Neural progenitor cell (in vitro differentiated cells): Measurements from ENCODE around the gene LRBA. TPM values are rescaled to one million over a fixed set of nuclear protein-coding genes. Genes with fewer than 3 reads are reported as not detected.

Experiments
- DNase-seq: peaks from one replicate; pipeline ENCODE4 v3.0.0-alpha.2; 2016; ENCODE audit warnings: low spot score
- H2AFZ ChIP-seq: fragments of 200-600 bp; sonication (generic); replicated peaks from 2 replicates; pipeline ENCODE4 v1.6.1; 2016; ENCODE audit warnings: antibody characterized with exemption
- H3F3A ChIP-seq: fragments of 200-600 bp; sonication (generic); 2 replicates; pipeline ENCODE4 v1.6.1; 2016; ENCODE audit warnings: antibody characterized with exemption, low read depth
- H3K27ac ChIP-seq: fragments of 200-600 bp; sonication (generic); 2 replicates; pipeline ENCODE4 v1.5.1; 2016; ENCODE audit warnings: mild to moderate bottlenecking
- H3K27me3 ChIP-seq: fragments of 200-600 bp; sonication (generic); 2 replicates; pipeline ENCODE4 v1.6.1; 2016; ENCODE audit warnings: mild to moderate bottlenecking, moderate library complexity
- H3K36me3 ChIP-seq: fragments of 200-600 bp; sonication (generic); 2 replicates; pipeline ENCODE4 v1.5.1; 2016
- H3K4me1 ChIP-seq: fragments of 200-600 bp; sonication (generic); 2 replicates; pipeline ENCODE4 v1.6.1; 2016; ENCODE audit warnings: mixed run types
- H3K4me2 ChIP-seq: fragments of 200-600 bp; sonication (generic); 2 replicates; pipeline ENCODE4 v1.6.1; 2016
- H3K4me3 ChIP-seq: fragments of 200-600 bp; sonication (generic); 2 replicates; pipeline ENCODE4 v1.5.1; 2016
- H3K79me2 ChIP-seq: fragments of 200-600 bp; sonication (generic); 2 replicates; pipeline ENCODE4 v1.6.1; 2016; ENCODE audit warnings: low read depth
- H3K9ac ChIP-seq: fragments of 200-600 bp; sonication (generic); 2 replicates; pipeline ENCODE4 v1.6.1; 2016
- H3K9me3 ChIP-seq: fragments of 200-600 bp; sonication (generic); 2 replicates; pipeline ENCODE4 v1.5.1; 2016; ENCODE audit warnings: low read depth
- H4K20me1 ChIP-seq: fragments of 200-600 bp; sonication (generic); 2 replicates; pipeline ENCODE4 v1.6.1; 2016; ENCODE audit warnings: low read depth
- H3K27ac Mint-ChIP-seq: 3 replicates; pipeline ENCODE4 v1.8.0; 2021; ENCODE audit warnings: mixed read lengths
- H3K27me3 Mint-ChIP-seq: 2 replicates; pipeline ENCODE4 v1.8.0; 2022; ENCODE audit warnings: low read depth, mild to moderate bottlenecking, inconsistent platforms, moderate library complexity, mixed read lengths; ENCODE audit not compliant: insufficient read depth
- H3K36me3 Mint-ChIP-seq: 3 replicates; pipeline ENCODE4 v1.8.0; 2021; ENCODE audit warnings: mixed read lengths
- H3K4me1 Mint-ChIP-seq: 3 replicates; pipeline ENCODE4 v1.8.0; 2021; ENCODE audit warnings: mixed read lengths
- H3K4me3 Mint-ChIP-seq: 3 replicates; pipeline ENCODE4 v1.8.0; 2021; ENCODE audit warnings: mild to moderate bottlenecking, moderate library complexity, mixed read lengths
- H3K9me3 Mint-ChIP-seq: 3 replicates; pipeline ENCODE4 v1.8.0; 2020; ENCODE audit warnings: mixed read lengths
- CTCF ChIP-seq: fragments of 200-600 bp; sonication (generic); IDR thresholded peaks from 2 replicates; pipeline ENCODE4 v1.5.1; 2017; ENCODE audit warnings: antibody characterized with exemption, mild to moderate bottlenecking
- EZH2 ChIP-seq: fragments of 200-600 bp; sonication (generic); IDR thresholded peaks from 2 replicates; pipeline ENCODE4 v1.6.1; 2017; ENCODE audit warnings: antibody characterized with exemption, mild to moderate bottlenecking, moderate library complexity
- EZH2phosphoT487 ChIP-seq: fragments of 200-600 bp; sonication (generic); IDR thresholded peaks from 2 replicates; pipeline ENCODE4 v1.6.1; 2017; ENCODE audit warnings: antibody characterized with exemption
- total RNA-seq: library from RNA; depleted of rRNA; stranded (reverse); fragments of >200 nt; gene quantifications from 2 replicates; pipeline ENCODE4 v1.2.3, GENCODE V29; 2015; ENCODE audit warnings: low replicate concordance

Gene LRBA
- total RNA-seq, 1 donor from 2014 or later: 111 TPM

- Mint-ChIP-seq H3K36me3 (peaks cover 2% of the 10 kb centered on the region), H3K9me3 (peaks cover 11% of the 10 kb centered on the region), H3K4me3 (no peak overlapping the region), H3K27me3 (peaks cover 2% of the 10 kb centered on the region), H3K27ac (no peak overlapping the region), H3K4me1 (peaks cover 13% of the 10 kb centered on the region)
- Histone ChIP-seq H4K20me1 (no peaks in the 10 kb centered on the region), H3K9me3 (no peaks in the 10 kb centered on the region), H3F3A (no peaks in the 10 kb centered on the region), H2AFZ (no peak overlapping the region), H3K27ac (no peak overlapping the region), H3K79me2 (no peaks in the 10 kb centered on the region), H3K27me3 (no peaks in the 10 kb centered on the region), H3K4me1 (peaks cover 8% of the 10 kb centered on the region), H3K4me3 (no peak overlapping the region), H3K4me2 (no peak overlapping the region), H3K36me3 (no peaks in the 10 kb centered on the region), H3K9ac (no peak overlapping the region)
- no peak for DNase-seq
- no peak for TF ChIP-seq CTCF
- TF ChIP-seq EZH2: no peak
- no peak for TF ChIP-seq EZH2phosphoT487
Measured at GRCh38 chr4:150497612-150498011, 517.5 kb downstream of the LRBA start.

GRCh38 chr4:150495550-150495949 lies 519.5 kb downstream of the LRBA start:
- Mint-ChIP-seq H3K4me3 (no peak overlapping the region), H3K27ac (no peak overlapping the region), H3K4me1 (peaks cover 27% of the 10 kb centered on the region), H3K9me3 (no peaks in the 10 kb centered on the region), H3K27me3 (peaks cover 2% of the 10 kb centered on the region), H3K36me3 (no peaks in the 10 kb centered on the region)
- Histone ChIP-seq H3K36me3 (no peaks in the 10 kb centered on the region), H3K27me3 (no peaks in the 10 kb centered on the region), H3K4me1 (peaks cover 20% of the 10 kb centered on the region), H3K4me2 (no peak overlapping the region), H3K4me3 (no peak overlapping the region), H3K9ac (no peak overlapping the region), H3F3A (no peaks in the 10 kb centered on the region), H3K27ac (peak overlapping the region; percentile 54), H3K9me3 (no peaks in the 10 kb centered on the region), H4K20me1 (no peaks in the 10 kb centered on the region), H2AFZ (no peak overlapping the region), H3K79me2 (no peaks in the 10 kb centered on the region)
- DNase-seq: peak; percentile 2
- TF ChIP-seq EZH2 (no peak), EZH2phosphoT487 (no peak), CTCF (no peak)

GRCh38 chr4:150493851-150494250 lies 521.2 kb downstream of the LRBA start:
- peaks cover 20% of the 10 kb centered on the region for H3K4me1 ChIP-seq
- H3K79me2 ChIP-seq: no peaks in the 10 kb centered on the region
- H3K9ac ChIP-seq: no peak overlapping the region
- Mint-ChIP-seq H3K27ac (no peak overlapping the region), H3K27me3 (peaks cover 2% of the 10 kb centered on the region), H3K9me3 (no peaks in the 10 kb centered on the region), H3K4me1 (peaks cover 29% of the 10 kb centered on the region), H3K4me3 (no peak overlapping the region), H3K36me3 (no peaks in the 10 kb centered on the region)
- no peaks in the 10 kb centered on the region for H4K20me1 ChIP-seq
- no peak for DNase-seq
- peaks cover 10% of the 10 kb centered on the region for H3F3A ChIP-seq
- no peaks in the 10 kb centered on the region for H3K27me3 ChIP-seq
- H3K27ac ChIP-seq: no peak overlapping the region
- H3K4me3 ChIP-seq: no peak overlapping the region
- no peak for TF ChIP-seq EZH2phosphoT487
- TF ChIP-seq CTCF: no peak
- TF ChIP-seq EZH2: no peak
- no peak overlapping the region for H3K4me2 ChIP-seq
- H3K36me3 ChIP-seq: no peaks in the 10 kb centered on the region
- no peak overlapping the region for H2AFZ ChIP-seq
- H3K9me3 ChIP-seq: no peaks in the 10 kb centered on the region
